Adrenal gland (tissue), 12 donors: Measurements from ENCODE around the gene PBX1. TPM values are rescaled to one million over a fixed set of nuclear protein-coding genes. Genes with fewer than 3 reads are reported as not detected.

Experiments used
- DNase-seq, 7 donors: peaks; one replicate each; pipeline ENCODE4 v3.0.0-alpha.2; 2019 to 2020
- H3K27ac ChIP-seq, 5 donors: fragments of 200-600 bp; sonication (generic) in 4 of 5; 1 replicate in 3 of 5; 2 replicates in 2 of 5; pipeline versions ENCODE4 v1.5.1 to v1.8.0; 2016 to 2020; ENCODE audit warnings: mild to moderate bottlenecking in 1 of 5
- H3K27me3 ChIP-seq: fragments of 200-600 bp; 2 replicates; pipeline ENCODE4 v1.8.0; 2021
- H3K36me3 ChIP-seq, 2 donors: fragments of 200-600 bp; replicated peaks in 1 of 2; 1 replicate in 1 of 2; 2 replicates in 1 of 2; pipeline versions ENCODE4 v1.5.1 to v1.8.0; 2018 to 2022
- H3K4me1 ChIP-seq, 2 donors: fragments of 200-600 bp; replicated peaks in 1 of 2; 1 replicate in 1 of 2; 2 replicates in 1 of 2; pipeline versions ENCODE4 v1.5.1 to v1.8.0; 2018 to 2021
- H3K4me3 ChIP-seq, 4 donors: fragments of 200-600 bp; sonication (generic) in 3 of 4; one replicate each; pipeline ENCODE4 v1.5.1; 2016 to 2018
- H3K9me3 ChIP-seq, 3 donors: fragments of 200-600 bp; sonication (generic) in 1 of 3; replicated peaks in 1 of 3; 1 replicate in 2 of 3; 2 replicates in 1 of 3; pipeline versions ENCODE4 v1.5.1 to v1.8.0; 2016 to 2021
- POLR2A ChIP-seq, 2 donors: fragments of 450-650 bp; IDR thresholded peaks; one replicate each; pipeline ENCODE4 v1.6.1; 2017; ENCODE audit warnings: antibody characterized with exemption in 2 of 2, mild to moderate bottlenecking in 2 of 2, moderate library complexity in 1 of 2
- WGBS, 4 donors: extraction: QIAGEN DNeasy Blood & Tissue Kit in 2 of 4; methylation state at CpG; one replicate each; pipeline versions ENCODE4 v1.1.5 to v1.1.7; 2013 to 2017; 5-methylcytosine and 5-hydroxymethylcytosine counted together
- intact Hi-C, 2 donors: fragments of 100-400 bp; cut with DNase I; formaldehyde crosslinking; loops; one replicate each; pipeline versions ENCODE4 v1.14.1 to v1.15.0; 2022 to 2023
- polyA plus RNA-seq, 3 donors: library from polyadenylated mRNA; stranded (reverse); fragments of 200-250 nt in 2 of 3; fragments of 350-450 nt in 1 of 3; fragmentation: Illumina TruSeq in 1 of 3; extraction: RNeasy Lipid Tissue Mini Kit (QIAGEN cat#74804) in 1 of 3; gene quantifications; one replicate each; pipeline ENCODE4 v1.2.3, GENCODE V29; 2013 to 2014
- total RNA-seq, 9 donors: library from RNA; depleted of rRNA in 4 of 9; stranded (reverse); fragments of >200 nt in 4 of 9; fragments of 120-200 nt in 1 of 9; fragmentation: NEBNext Ultra II Directional in 1 of 9; extraction: Animal tissue kit (Norgen Biotek cat#: 25700) in 1 of 9; gene quantifications; one replicate each; pipeline versions ENCODE4 v1.1.0 to v1.2.4, GENCODE V29; 2013 to 2023
- TF ChIP-seq, protein P1 (sequence below), 6 experiments: fragments of 450-650 bp in 4 of 6; fragments of 200-600 bp in 2 of 6; sonication (generic) in 1 of 6; IDR thresholded peaks; 1 replicate in 5 of 6; 2 replicates in 1 of 6; pipeline versions ENCODE4 v1.5.1 to v1.8.0; 2016 to 2021; ENCODE audit warnings: antibody characterized with exemption in 6 of 6, mild to moderate bottlenecking in 2 of 6, moderate library complexity in 1 of 6
- donor health status: healthy with polysubstance abuse.
- donor health status: Bipolar disorder and iron deficiency.
- donor health status: DM: yes; HTN: yes; CAD: no.
- donor health status: DM: no; HTN: no; CAD: no.
- donor health status: DM: no; HTN: no; CAD: no.
- donor health status: DM: yes; HTN: yes; CAD: no.

Gene PBX1
- total and polyA plus RNA-seq, 12 donors, result 13.0 to 294 (median 99.3) TPM

DNA sequence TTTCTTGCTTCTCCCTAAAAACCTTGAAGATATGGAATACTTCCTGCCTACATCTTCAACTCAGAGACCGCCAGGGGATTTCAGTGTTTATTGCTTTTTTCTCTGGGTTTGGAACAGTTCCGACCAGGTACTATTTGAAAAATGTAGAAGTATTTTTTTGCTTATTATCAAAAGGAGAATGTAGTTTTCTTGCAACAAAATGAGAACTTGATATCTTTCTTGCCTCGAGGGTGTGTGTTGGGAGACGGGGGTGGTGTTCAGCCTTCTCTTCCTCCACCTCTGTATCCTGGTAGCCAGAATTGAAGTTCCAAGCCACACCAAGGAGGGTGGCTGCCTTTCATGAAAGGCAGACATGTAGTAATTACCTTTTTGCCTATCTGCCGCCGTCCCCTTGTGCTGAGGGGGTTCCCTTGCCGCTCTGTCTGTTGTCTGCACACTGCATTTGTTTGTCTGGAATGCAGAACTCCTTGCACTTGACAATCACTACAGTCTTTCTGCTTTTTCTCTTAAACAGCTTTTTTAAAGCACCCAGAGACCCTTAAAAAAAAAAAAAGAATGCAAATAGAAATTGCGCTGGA is 212.1 kb downstream of the PBX1 start:
- Histone ChIP-seq H3K27me3 (no peaks in the 10 kb centered on the region), H3K27ac (peak overlapping the region; percentile 19 to 91 (median 83)), H3K36me3 (no peaks in the 10 kb centered on the region), H3K4me3 (no peak overlapping the region), H3K9me3 (no peaks in the 10 kb centered on the region), H3K4me1 (peaks cover 22 to 71% of the 10 kb centered on the region in 2 donors)
- intact Hi-C loops, result loop anchor here in 1 of 2 donors (10.0 kb wide), 1 partner anchor 56 kb away; no protein-coding TSS in a partner anchor
- TF ChIP-seq, protein P1, sequence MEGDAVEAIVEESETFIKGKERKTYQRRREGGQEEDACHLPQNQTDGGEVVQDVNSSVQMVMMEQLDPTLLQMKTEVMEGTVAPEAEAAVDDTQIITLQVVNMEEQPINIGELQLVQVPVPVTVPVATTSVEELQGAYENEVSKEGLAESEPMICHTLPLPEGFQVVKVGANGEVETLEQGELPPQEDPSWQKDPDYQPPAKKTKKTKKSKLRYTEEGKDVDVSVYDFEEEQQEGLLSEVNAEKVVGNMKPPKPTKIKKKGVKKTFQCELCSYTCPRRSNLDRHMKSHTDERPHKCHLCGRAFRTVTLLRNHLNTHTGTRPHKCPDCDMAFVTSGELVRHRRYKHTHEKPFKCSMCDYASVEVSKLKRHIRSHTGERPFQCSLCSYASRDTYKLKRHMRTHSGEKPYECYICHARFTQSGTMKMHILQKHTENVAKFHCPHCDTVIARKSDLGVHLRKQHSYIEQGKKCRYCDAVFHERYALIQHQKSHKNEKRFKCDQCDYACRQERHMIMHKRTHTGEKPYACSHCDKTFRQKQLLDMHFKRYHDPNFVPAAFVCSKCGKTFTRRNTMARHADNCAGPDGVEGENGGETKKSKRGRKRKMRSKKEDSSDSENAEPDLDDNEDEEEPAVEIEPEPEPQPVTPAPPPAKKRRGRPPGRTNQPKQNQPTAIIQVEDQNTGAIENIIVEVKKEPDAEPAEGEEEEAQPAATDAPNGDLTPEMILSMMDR (IDR thresholded peaks at IDR 0.05), result no peak
- no peak for TF ChIP-seq POLR2A (IDR thresholded peaks at IDR 0.05)
- WGBS, 4 donors, result 76 to 78% (median 77%) methylated on average over 8 of the region's 8 CpGs
- DNase-seq, result peak in 1 of 7 donors; percentile 38

DNA sequence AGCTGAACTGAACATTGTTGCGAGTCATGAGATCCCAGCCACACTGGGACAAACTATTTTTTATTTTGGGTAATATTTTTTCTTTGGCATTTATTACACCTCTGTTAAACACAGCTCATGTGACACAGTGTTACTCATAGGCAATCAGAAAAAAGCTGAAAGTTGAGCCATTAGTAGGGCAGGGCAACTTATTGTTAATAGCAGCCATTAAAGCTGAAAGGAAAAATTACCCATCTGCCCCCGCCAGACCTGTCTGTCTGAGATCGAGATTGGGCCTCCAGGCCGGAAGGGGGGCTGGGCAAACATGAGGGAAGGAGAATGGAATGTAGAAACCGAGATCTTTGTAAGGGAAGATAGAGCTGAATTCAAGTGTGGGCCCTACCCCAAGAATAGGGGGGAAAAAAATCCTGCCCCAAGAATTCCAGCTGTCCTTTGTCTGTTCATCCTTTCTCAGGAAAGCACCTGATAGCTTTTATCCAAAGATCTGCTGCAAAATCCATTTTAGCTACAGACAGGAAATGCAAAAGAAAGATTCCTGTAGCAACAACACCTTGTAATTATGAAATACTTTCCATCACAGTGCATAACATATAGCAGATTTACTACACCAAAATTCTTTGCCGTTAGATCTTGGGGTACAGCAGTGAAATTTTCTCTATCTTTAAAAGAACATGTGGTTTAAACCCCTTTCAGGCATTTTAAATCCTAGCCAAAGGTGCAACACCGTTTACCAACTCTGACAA is 212.8 kb downstream of the PBX1 start:
- intact Hi-C loops, result loop anchor here in 1 of 2 donors (10.0 kb wide), 1 partner anchor 57 kb away; no protein-coding TSS in a partner anchor
- H3K4me1 ChIP-seq, result peaks cover 22 to 65% of the 10 kb centered on the region in 2 donors
- H3K27me3 ChIP-seq, result no peaks in the 10 kb centered on the region
- peak in 6 of 7 donors; percentile 16 to 68 (median 52) for DNase-seq
- no peak overlapping the region for H3K4me3 ChIP-seq
- H3K27ac ChIP-seq, result peak overlapping the region; percentile 19 to 91 (median 83)
- no peaks in the 10 kb centered on the region for H3K9me3 ChIP-seq
- no peaks in the 10 kb centered on the region for H3K36me3 ChIP-seq
- TF ChIP-seq POLR2A (IDR thresholded peaks at IDR 0.05), result no peak
- TF ChIP-seq, protein P1 (IDR thresholded peaks at IDR 0.05), result no peak
- 44 to 63% (median 55%) methylated on average over 7 of the region's 7 CpGs for WGBS, 4 donors

DNA sequence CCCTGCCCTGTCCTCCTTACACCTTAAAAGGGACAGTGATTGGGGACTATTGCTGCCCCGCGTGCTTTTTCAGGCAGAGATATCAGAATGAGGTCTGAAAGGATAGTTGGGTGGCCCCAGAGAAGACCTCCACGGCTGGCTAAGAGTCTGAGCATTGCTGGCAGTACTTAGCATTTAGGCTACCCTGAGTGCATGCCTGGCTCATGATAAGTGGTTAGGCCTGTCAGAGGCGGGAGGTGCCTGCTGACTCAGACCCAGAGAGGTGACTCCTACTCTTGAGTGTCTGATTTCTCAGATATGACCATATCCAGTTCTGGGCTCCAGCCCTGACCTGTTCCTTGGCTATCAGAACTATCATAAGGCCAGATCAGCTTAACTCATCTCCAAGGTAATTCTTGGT is 213.7 kb downstream of the PBX1 start:
- no peaks in the 10 kb centered on the region for H3K27me3 ChIP-seq
- no peaks in the 10 kb centered on the region for H3K9me3 ChIP-seq
- TF ChIP-seq POLR2A (IDR thresholded peaks at IDR 0.05), result peak in 1 of 2 donors; percentile 64
- TF ChIP-seq, protein P1 (IDR thresholded peaks at IDR 0.05), result no peak
- WGBS, 4 donors, result 48 to 64% (median 58%) methylated on average over 4 of the region's 4 CpGs
- no peak overlapping the region for H3K4me3 ChIP-seq
- peak overlapping the region; percentile 19 to 91 (median 83) for H3K27ac ChIP-seq
- peaks cover 22 to 56% of the 10 kb centered on the region in 2 donors for H3K4me1 ChIP-seq
- DNase-seq, result peak; percentile 80 to 96 (median 93)
- intact Hi-C loops, result loop anchor here in 1 of 2 donors (10.0 kb wide), 1 partner anchor 58 kb away; no protein-coding TSS in a partner anchor
- H3K36me3 ChIP-seq, result no peaks in the 10 kb centered on the region

DNA sequence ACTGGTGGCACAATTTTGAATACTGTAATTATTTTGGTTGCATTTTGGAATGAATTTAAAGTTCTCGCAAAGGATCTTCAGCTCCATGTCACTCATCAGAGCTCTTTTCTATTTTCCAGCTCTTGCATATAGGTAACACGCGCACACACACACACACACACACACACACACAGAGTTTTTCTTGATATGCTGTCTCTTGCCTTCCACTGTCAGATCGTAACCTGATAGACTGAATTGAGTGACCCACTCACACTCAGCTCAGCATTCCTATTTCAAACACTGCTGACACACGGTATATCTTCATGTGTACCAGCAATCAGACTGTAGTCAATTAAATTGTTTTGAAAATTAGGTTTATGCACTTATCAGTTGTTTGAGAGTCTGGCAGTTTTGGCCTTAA is 214.1 kb downstream of the PBX1 start:
- WGBS, 4 donors, result 77 to 90% (median 83%) methylated on average over 5 of the region's 5 CpGs
- TF ChIP-seq POLR2A (IDR thresholded peaks at IDR 0.05), result no peak
- TF ChIP-seq, protein P1 (IDR thresholded peaks at IDR 0.05), result no peak
- DNase-seq, result peak in 1 of 7 donors; percentile 27

More for the DNA sequence above, 214.1 kb downstream of the PBX1 start:
- peaks cover 22 to 52% of the 10 kb centered on the region in 2 donors for H3K4me1 ChIP-seq
- peak overlapping the region in 4 of 5 donors; percentile 22 to 91 (median 84) for H3K27ac ChIP-seq
- no peaks in the 10 kb centered on the region for H3K27me3 ChIP-seq
- H3K36me3 ChIP-seq, result no peaks in the 10 kb centered on the region
- H3K9me3 ChIP-seq, result no peaks in the 10 kb centered on the region
- intact Hi-C loops, result loop anchor here in 1 of 2 donors (10.0 kb wide), 1 partner anchor 58 kb away; no protein-coding TSS in a partner anchor
- H3K4me3 ChIP-seq, result no peak overlapping the region
